ENCODE results near the gene DMBT1. TPM values are rescaled to one million over a fixed set of nuclear protein-coding genes. Genes with fewer than 3 reads are reported as not detected.

DMBT1 gene
- total RNA-seq, 1 experiment from 2014 or later: 0.62 TPM

GRCh38 chr10:122665946-122666345, 105.4 kb downstream of the DMBT1 start:
- ATAC-seq (no peak), DNase-seq (no peak)
- POLR2A ChIA-PET (ENCODE audit: unreplicated experiment): no interaction called here
- Histone ChIP-seq H3K4me3 (ENCODE audit: low read length) (no peak overlapping the region), H3K9ac (ENCODE audit: low read length) (no peak overlapping the region), H4K20me1 (ENCODE audit: low read length) (no peaks in the 10 kb centered on the region), H3K27me3 (ENCODE audit: low read length) (peaks cover 46% of the 10 kb centered on the region), H3K36me3 (ENCODE audit: low read depth, low read length) (no peaks in the 10 kb centered on the region), H2AFZ (ENCODE audit: low read length) (no peak overlapping the region), H3K4me1 (ENCODE audit: insufficient read depth, low read length) (no peaks in the 10 kb centered on the region), H3K4me2 (ENCODE audit: low read length) (no peak overlapping the region), H3F3A (ENCODE audit: low read length, unreplicated experiment) (no peaks in the 10 kb centered on the region), H3K9me2 (replicated peaks; ENCODE audit: low read length) (no peaks in the 10 kb centered on the region), H3K79me2 (ENCODE audit: low read length) (no peaks in the 10 kb centered on the region), H3K9me3 (ENCODE audit: low read length) (no peaks in the 10 kb centered on the region), H3K27ac (ENCODE audit: low read length) (no peak overlapping the region)
- TF ChIP-seq, protein P1, sequence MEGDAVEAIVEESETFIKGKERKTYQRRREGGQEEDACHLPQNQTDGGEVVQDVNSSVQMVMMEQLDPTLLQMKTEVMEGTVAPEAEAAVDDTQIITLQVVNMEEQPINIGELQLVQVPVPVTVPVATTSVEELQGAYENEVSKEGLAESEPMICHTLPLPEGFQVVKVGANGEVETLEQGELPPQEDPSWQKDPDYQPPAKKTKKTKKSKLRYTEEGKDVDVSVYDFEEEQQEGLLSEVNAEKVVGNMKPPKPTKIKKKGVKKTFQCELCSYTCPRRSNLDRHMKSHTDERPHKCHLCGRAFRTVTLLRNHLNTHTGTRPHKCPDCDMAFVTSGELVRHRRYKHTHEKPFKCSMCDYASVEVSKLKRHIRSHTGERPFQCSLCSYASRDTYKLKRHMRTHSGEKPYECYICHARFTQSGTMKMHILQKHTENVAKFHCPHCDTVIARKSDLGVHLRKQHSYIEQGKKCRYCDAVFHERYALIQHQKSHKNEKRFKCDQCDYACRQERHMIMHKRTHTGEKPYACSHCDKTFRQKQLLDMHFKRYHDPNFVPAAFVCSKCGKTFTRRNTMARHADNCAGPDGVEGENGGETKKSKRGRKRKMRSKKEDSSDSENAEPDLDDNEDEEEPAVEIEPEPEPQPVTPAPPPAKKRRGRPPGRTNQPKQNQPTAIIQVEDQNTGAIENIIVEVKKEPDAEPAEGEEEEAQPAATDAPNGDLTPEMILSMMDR (conservative IDR thresholded peaks at IDR 0.05; ENCODE audit: low read depth, low read length): no peak
- TF ChIP-seq EZH2phosphoT487 (IDR thresholded peaks at IDR 0.05; ENCODE audit: borderline replicate concordance, low read length) (no peak), EZH2 (IDR thresholded peaks at IDR 0.05; ENCODE audit: low read length, unreplicated experiment) (no peak)
- intact Hi-C loops (cut with micrococcal nuclease): no loop called here
- CTCF ChIA-PET: no interaction called here
- BruUV-seq (replicated peaks): no TSS peak

GRCh38 chr10:122669045-122669444, 108.5 kb downstream of the DMBT1 start:
- no peak overlapping the region for H3K27ac ChIP-seq (ENCODE audit: low read length)
- ChIA-PET CTCF (no interaction called here), POLR2A (ENCODE audit: unreplicated experiment) (no interaction called here)
- no peak for ATAC-seq
- no peaks in the 10 kb centered on the region for H3K36me3 ChIP-seq (ENCODE audit: low read depth, low read length)
- no peak overlapping the region for H3K4me2 ChIP-seq (ENCODE audit: low read length)
- peaks cover 40% of the 10 kb centered on the region for H3K27me3 ChIP-seq (ENCODE audit: low read length)
- TF ChIP-seq, protein P1 (conservative IDR thresholded peaks at IDR 0.05; ENCODE audit: low read depth, low read length): no peak
- TF ChIP-seq EZH2 (IDR thresholded peaks at IDR 0.05; ENCODE audit: low read length, unreplicated experiment) (no peak), EZH2phosphoT487 (IDR thresholded peaks at IDR 0.05; ENCODE audit: borderline replicate concordance, low read length) (no peak)
- H3K9ac ChIP-seq (ENCODE audit: low read length): no peak overlapping the region
- DNase-seq: no peak
- no peak overlapping the region for H2AFZ ChIP-seq (ENCODE audit: low read length)
- H3K79me2 ChIP-seq (ENCODE audit: low read length): no peaks in the 10 kb centered on the region
- no peak overlapping the region for H3K4me3 ChIP-seq (ENCODE audit: low read length)
- H3K9me3 ChIP-seq (ENCODE audit: low read length): no peaks in the 10 kb centered on the region
- no peaks in the 10 kb centered on the region for H3K9me2 ChIP-seq (replicated peaks; ENCODE audit: low read length)
- no TSS peak for BruUV-seq (replicated peaks)
- intact Hi-C loops (cut with micrococcal nuclease): no loop called here
- no peaks in the 10 kb centered on the region for H4K20me1 ChIP-seq (ENCODE audit: low read length)
- H3F3A ChIP-seq (ENCODE audit: low read length, unreplicated experiment): no peaks in the 10 kb centered on the region
- no peaks in the 10 kb centered on the region for H3K4me1 ChIP-seq (ENCODE audit: insufficient read depth, low read length)

- H3K9ac ChIP-seq (ENCODE audit: low read length): no peak overlapping the region
- H3F3A ChIP-seq (ENCODE audit: low read length, unreplicated experiment): no peaks in the 10 kb centered on the region
- DNase-seq: no peak
- ChIA-PET CTCF (interaction anchor here (0.6 kb wide), 1 partner anchor 17 kb away, joined by 6 read pairs; no protein-coding TSS in a partner anchor), POLR2A (ENCODE audit: unreplicated experiment) (no interaction called here)
- H3K79me2 ChIP-seq (ENCODE audit: low read length): no peaks in the 10 kb centered on the region
- BruUV-seq (replicated peaks): no TSS peak
- H3K4me2 ChIP-seq (ENCODE audit: low read length): no peak overlapping the region
- TF ChIP-seq, protein P1 (conservative IDR thresholded peaks at IDR 0.05; ENCODE audit: low read depth, low read length): 0 out of 2 replicates have a peak, but pooled peaks have one; percentile 14
- no peak for TF ChIP-seq EZH2 (IDR thresholded peaks at IDR 0.05; ENCODE audit: low read length, unreplicated experiment)
- H3K9me2 ChIP-seq (replicated peaks; ENCODE audit: low read length): no peaks in the 10 kb centered on the region
- H4K20me1 ChIP-seq (ENCODE audit: low read length): no peaks in the 10 kb centered on the region
- H3K27ac ChIP-seq (ENCODE audit: low read length): no peak overlapping the region
- intact Hi-C loops (cut with micrococcal nuclease): no loop called here
- no peaks in the 10 kb centered on the region for H3K36me3 ChIP-seq (ENCODE audit: low read depth, low read length)
- no peak for ATAC-seq
- H2AFZ ChIP-seq (ENCODE audit: low read length): no peak overlapping the region
- peaks cover 38% of the 10 kb centered on the region for H3K27me3 ChIP-seq (ENCODE audit: low read length)
- no peaks in the 10 kb centered on the region for H3K4me1 ChIP-seq (ENCODE audit: insufficient read depth, low read length)
- no peak overlapping the region for H3K4me3 ChIP-seq (ENCODE audit: low read length)
- H3K9me3 ChIP-seq (ENCODE audit: low read length): no peaks in the 10 kb centered on the region
These were observed 109.3 kb downstream of the DMBT1 start for GRCh38 chr10:122669842-122670241.

Measured in PC-3 (cell line).